Prostate gland (tissue), 2 donors: ENCODE measurements around the gene EIF3J.

Experiments
- POLR2A ChIP-seq: fragments of 450-650 bp; IDR thresholded peaks from one replicate; pipeline ENCODE4 v1.6.1; 2016; ENCODE audit warnings: antibody characterized with exemption, mild to moderate bottlenecking
- TF ChIP-seq, protein P1 (sequence below), 4 experiments: fragments of 200-600 bp in 2 of 4; fragments of 450-650 bp in 2 of 4; sonication (generic) in 2 of 4; IDR thresholded peaks; 1 replicate in 3 of 4; 2 replicates in 1 of 4; pipeline ENCODE4 v1.5.1; 2016 to 2019; ENCODE audit warnings: antibody characterized with exemption in 4 of 4, mild to moderate bottlenecking in 2 of 4, moderate library complexity in 2 of 4

DNA sequence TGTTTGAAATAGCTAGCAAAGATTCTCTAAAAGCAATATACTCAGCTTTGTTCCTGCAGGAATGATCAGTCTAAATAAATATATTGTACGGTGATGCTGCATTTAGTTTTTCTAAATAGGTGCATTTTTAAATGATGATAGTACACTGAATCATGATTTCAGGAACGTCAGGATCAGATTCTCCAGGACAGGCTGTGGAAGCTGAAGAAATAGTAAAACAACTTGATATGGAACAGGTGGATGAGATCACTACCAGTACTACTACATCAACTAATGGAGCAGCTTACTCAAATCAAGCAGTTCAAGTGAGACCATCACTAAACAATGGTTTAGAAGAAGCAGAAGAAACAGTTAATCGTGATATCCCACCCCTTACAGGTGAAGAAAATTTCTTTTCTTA is 46.3 kb upstream of the EIF3J start:
- TF ChIP-seq, protein P1, sequence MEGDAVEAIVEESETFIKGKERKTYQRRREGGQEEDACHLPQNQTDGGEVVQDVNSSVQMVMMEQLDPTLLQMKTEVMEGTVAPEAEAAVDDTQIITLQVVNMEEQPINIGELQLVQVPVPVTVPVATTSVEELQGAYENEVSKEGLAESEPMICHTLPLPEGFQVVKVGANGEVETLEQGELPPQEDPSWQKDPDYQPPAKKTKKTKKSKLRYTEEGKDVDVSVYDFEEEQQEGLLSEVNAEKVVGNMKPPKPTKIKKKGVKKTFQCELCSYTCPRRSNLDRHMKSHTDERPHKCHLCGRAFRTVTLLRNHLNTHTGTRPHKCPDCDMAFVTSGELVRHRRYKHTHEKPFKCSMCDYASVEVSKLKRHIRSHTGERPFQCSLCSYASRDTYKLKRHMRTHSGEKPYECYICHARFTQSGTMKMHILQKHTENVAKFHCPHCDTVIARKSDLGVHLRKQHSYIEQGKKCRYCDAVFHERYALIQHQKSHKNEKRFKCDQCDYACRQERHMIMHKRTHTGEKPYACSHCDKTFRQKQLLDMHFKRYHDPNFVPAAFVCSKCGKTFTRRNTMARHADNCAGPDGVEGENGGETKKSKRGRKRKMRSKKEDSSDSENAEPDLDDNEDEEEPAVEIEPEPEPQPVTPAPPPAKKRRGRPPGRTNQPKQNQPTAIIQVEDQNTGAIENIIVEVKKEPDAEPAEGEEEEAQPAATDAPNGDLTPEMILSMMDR (IDR thresholded peaks at IDR 0.05), result no peak
- no peak for TF ChIP-seq POLR2A
